Erythroblast (primary cell): Measurements from ENCODE around the gene KLK13.

Experiments used
- GATA1 ChIP-seq: IDR thresholded peaks from 2 replicates; pipeline ENCODE4 v1.6.1; 2011; ENCODE audit warnings: low read depth, mild to moderate bottlenecking, control low read depth, low read length, moderate library complexity
- POLR2A ChIP-seq: IDR thresholded peaks from 2 replicates; pipeline ENCODE4 v1.6.1; 2011; ENCODE audit warnings: mild to moderate bottlenecking, low read length

DNA sequence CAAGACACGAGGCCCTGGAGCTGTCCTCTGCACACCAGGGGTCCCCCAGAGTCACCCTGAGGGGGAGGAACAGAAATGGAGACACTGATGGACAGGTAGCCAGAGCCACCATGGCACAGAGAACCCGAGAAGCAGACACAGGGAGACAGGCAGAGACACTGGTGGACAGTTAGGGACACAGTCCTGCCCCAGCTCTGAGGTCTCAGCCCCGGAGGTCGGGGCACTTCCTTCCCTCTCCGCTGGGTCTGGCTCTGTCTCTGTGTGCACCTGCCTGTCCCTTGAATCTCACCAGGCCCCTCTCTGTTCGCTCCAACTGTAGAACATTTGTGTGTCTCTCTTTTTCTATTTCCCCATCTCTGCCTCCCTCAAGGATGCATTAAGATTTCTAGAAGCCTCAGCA is 13.2 kb upstream of the KLK13 start:
- TF ChIP-seq POLR2A, result no peak
- TF ChIP-seq GATA1, result no peak
